ENCODE data around the gene HTR1A.

The HTR1A gene

GRCh38 chr5:63928451-63928850 is 33.8 kb downstream of the HTR1A start:
- H3K9ac ChIP-seq = no peak overlapping the region
- no peak overlapping the region for H3K4me2 ChIP-seq
- H3K79me2 ChIP-seq (ENCODE audit: insufficient read depth, low read depth) = no peaks in the 10 kb centered on the region
- no peaks in the 10 kb centered on the region for H4K20me1 ChIP-seq (ENCODE audit: insufficient read depth)
- no peaks in the 10 kb centered on the region for H3K27me3 ChIP-seq (ENCODE audit: insufficient read depth, low read depth)
- H2AFZ ChIP-seq (ENCODE audit: low read depth) = no peak overlapping the region
- no peaks in the 10 kb centered on the region for H3K36me3 ChIP-seq (ENCODE audit: insufficient read depth)
- H3K4me1 ChIP-seq (ENCODE audit: low read depth, poor library complexity, severe bottlenecking) = no peaks in the 10 kb centered on the region
- H3K27ac ChIP-seq = no peak overlapping the region
- TF ChIP-seq, protein P1, sequence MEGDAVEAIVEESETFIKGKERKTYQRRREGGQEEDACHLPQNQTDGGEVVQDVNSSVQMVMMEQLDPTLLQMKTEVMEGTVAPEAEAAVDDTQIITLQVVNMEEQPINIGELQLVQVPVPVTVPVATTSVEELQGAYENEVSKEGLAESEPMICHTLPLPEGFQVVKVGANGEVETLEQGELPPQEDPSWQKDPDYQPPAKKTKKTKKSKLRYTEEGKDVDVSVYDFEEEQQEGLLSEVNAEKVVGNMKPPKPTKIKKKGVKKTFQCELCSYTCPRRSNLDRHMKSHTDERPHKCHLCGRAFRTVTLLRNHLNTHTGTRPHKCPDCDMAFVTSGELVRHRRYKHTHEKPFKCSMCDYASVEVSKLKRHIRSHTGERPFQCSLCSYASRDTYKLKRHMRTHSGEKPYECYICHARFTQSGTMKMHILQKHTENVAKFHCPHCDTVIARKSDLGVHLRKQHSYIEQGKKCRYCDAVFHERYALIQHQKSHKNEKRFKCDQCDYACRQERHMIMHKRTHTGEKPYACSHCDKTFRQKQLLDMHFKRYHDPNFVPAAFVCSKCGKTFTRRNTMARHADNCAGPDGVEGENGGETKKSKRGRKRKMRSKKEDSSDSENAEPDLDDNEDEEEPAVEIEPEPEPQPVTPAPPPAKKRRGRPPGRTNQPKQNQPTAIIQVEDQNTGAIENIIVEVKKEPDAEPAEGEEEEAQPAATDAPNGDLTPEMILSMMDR (conservative IDR thresholded peaks at IDR 0.05; ENCODE audit: low read depth, low read length) = no peak
- no peak overlapping the region for H3K4me3 ChIP-seq (IDR thresholded peaks at IDR 0.05; ENCODE audit: insufficient read depth, low read depth, low read length)

- Histone ChIP-seq H3K27me3 (ENCODE audit: insufficient read depth, low read depth) (no peaks in the 10 kb centered on the region), H3K4me1 (ENCODE audit: low read depth, poor library complexity, severe bottlenecking) (no peaks in the 10 kb centered on the region), H3K4me3 (IDR thresholded peaks at IDR 0.05; ENCODE audit: insufficient read depth, low read depth, low read length) (no peak overlapping the region), H4K20me1 (ENCODE audit: insufficient read depth) (no peaks in the 10 kb centered on the region), H2AFZ (ENCODE audit: low read depth) (no peak overlapping the region), H3K9ac (no peak overlapping the region), H3K4me2 (no peak overlapping the region), H3K79me2 (ENCODE audit: insufficient read depth, low read depth) (no peaks in the 10 kb centered on the region), H3K36me3 (ENCODE audit: insufficient read depth) (no peaks in the 10 kb centered on the region), H3K27ac (no peak overlapping the region)
- TF ChIP-seq, protein P1 (conservative IDR thresholded peaks at IDR 0.05; ENCODE audit: low read depth, low read length) = no peak
Observed at GRCh38 chr5:63923914-63924313, 38.3 kb downstream of the HTR1A start.

- H3K36me3 ChIP-seq (ENCODE audit: insufficient read depth) = no peaks in the 10 kb centered on the region
- no peak overlapping the region for H3K9ac ChIP-seq
- no peak overlapping the region for H3K27ac ChIP-seq
- no peak overlapping the region for H2AFZ ChIP-seq (ENCODE audit: low read depth)
- H3K4me2 ChIP-seq = no peak overlapping the region
- H3K4me3 ChIP-seq (IDR thresholded peaks at IDR 0.05; ENCODE audit: insufficient read depth, low read depth, low read length) = no peak overlapping the region
- H3K79me2 ChIP-seq (ENCODE audit: insufficient read depth, low read depth) = no peaks in the 10 kb centered on the region
- no peaks in the 10 kb centered on the region for H4K20me1 ChIP-seq (ENCODE audit: insufficient read depth)
- H3K4me1 ChIP-seq (ENCODE audit: low read depth, poor library complexity, severe bottlenecking) = no peaks in the 10 kb centered on the region
- H3K27me3 ChIP-seq (ENCODE audit: insufficient read depth, low read depth) = no peaks in the 10 kb centered on the region
- TF ChIP-seq, protein P1 (conservative IDR thresholded peaks at IDR 0.05; ENCODE audit: low read depth, low read length) = no peak
Observed at GRCh38 chr5:63919763-63920478, 42.3 kb downstream of the HTR1A start.

DNA sequence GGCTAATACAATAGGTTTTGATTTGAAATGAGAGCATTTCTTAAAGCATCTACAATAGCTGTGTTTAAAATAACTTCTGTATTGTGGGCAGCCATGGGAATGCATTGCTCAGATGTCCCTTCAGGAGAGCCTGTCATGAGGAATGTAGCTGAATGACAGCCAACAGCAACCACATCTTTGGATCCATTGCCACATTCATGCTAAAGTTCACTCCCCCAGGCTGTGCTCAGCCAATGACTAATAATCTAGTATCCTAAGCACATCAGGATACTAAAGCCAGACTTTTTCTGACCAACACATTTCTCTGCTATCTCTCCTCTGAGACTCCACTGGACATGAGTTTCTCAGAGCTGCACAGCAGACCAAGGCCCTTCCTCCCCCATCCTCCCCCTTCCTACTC is 45.5 kb downstream of the HTR1A start:
- H4K20me1 ChIP-seq (ENCODE audit: insufficient read depth) = no peaks in the 10 kb centered on the region
- H3K27me3 ChIP-seq (ENCODE audit: insufficient read depth, low read depth) = no peaks in the 10 kb centered on the region
- H3K4me2 ChIP-seq = no peak overlapping the region
- no peak overlapping the region for H3K4me3 ChIP-seq (IDR thresholded peaks at IDR 0.05; ENCODE audit: insufficient read depth, low read depth, low read length)
- no peaks in the 10 kb centered on the region for H3K4me1 ChIP-seq (ENCODE audit: low read depth, poor library complexity, severe bottlenecking)
- H3K36me3 ChIP-seq (ENCODE audit: insufficient read depth) = no peaks in the 10 kb centered on the region
- H3K79me2 ChIP-seq (ENCODE audit: insufficient read depth, low read depth) = no peaks in the 10 kb centered on the region
- no peak overlapping the region for H2AFZ ChIP-seq (ENCODE audit: low read depth)
- TF ChIP-seq, protein P1 (conservative IDR thresholded peaks at IDR 0.05; ENCODE audit: low read depth, low read length) = no peak
- no peak overlapping the region for H3K27ac ChIP-seq
- no peak overlapping the region for H3K9ac ChIP-seq

All from KMS-11 (cell line).